Measurements from ENCODE around the gene TSPOAP1.

Gene TSPOAP1

DNA sequence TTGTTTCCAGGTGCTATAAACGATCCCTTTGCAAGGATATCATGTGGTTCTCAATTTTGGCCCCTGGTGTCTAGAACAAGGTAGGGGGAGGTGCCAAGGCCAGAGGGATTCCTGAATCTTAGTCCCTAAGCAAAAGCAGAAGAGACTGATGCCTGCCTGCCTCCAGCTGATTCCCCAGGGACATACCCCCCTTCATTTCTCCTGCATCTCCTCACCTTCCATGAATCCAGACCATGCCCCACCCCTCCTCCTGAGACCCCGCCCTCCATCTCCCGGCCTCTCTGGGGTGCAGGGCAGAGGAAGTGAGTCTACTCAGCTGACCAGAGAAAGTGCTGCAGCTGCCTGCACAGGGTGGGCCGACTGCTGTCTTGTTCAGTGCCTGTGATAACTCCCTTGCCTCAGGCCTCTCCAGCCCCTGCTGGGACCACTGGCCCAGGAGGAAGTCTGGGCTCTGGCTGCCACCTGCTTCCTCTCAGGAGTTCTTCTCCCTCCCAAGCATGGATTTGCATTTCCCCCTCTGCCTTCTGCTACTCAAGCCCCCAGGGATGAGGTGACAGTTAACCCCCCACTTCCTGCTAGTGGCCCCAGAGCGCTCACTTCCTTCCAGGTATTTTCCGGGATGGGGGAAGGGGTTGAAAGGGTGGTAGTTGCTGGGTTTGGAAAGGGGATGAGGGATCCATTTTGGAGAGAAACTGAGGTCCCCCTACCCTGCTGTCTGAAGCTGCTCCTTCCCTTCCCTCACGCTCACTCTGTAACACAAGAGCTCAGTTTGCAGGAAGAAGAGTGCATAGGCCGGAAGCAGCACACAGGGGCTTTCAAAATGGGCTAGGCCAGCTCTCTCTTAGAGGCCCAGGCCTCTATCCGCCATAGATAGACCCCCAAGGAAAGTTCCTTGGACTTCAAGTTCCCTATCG is 10.5 kb upstream of the TSPOAP1 start:
- H3K4me3 ChIP-seq (ENCODE audit: low read length), result peak overlapping the region; percentile 73
- no peak for TF ChIP-seq ZNF274 (IDR thresholded peaks at IDR 0.05; ENCODE audit: low read depth, low read length)

- H3K4me3 ChIP-seq (ENCODE audit: low read length), result peak overlapping the region; percentile 73; the same call in 1 of the 2 replicates
- TF ChIP-seq ZNF274 (IDR thresholded peaks at IDR 0.05; ENCODE audit: low read depth, low read length), result no peak
Observed at GRCh38 chr17:58338454-58338840, 9.9 kb upstream of the TSPOAP1 start.

DNA sequence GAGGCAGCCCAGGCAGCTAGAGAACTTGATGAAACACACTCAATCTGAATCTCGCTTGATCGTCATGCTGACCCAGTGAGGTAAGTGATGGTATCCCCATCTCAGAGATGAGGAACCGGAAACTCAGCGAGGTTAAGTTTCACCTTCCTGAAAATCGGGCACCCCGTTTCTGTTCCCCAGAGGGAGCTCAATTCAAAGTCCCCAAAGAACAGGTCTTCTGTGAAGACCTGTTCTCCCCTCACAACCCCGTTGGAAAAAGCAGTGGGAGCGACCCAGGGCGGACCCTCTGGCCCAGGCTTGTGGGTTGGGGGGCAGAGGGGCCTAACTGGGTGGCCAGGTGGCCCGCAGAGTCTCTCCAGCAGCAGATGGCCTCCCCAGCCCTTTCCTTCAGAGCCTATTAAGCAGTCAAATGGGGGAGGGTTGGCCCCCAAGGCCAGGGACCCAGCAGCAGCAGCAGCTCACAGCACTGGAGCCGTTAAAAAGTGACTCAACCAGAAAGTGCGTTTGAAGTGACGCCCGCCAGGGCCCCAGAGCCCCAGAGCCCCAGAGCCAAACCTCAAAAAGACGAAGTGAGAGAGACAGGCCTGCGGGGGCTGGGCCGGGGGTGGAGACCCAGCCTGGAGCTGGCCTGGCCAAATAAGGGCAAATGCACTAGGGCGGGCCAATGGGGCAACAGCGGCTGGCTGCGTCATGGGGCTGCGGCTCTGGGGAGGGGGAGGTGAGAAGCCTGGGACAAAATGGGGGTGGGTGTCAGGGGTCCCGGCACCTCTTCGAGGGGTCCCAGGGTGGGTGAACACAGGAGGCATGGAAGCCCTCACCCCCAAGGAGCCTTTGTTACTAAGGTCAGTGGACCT is 9.2 kb upstream of the TSPOAP1 start:
- H3K4me3 ChIP-seq (ENCODE audit: low read length), result peak overlapping the region; percentile 73; the same call in 1 of the 2 replicates
- TF ChIP-seq ZNF274 (IDR thresholded peaks at IDR 0.05; ENCODE audit: low read depth, low read length), result no peak

DNA sequence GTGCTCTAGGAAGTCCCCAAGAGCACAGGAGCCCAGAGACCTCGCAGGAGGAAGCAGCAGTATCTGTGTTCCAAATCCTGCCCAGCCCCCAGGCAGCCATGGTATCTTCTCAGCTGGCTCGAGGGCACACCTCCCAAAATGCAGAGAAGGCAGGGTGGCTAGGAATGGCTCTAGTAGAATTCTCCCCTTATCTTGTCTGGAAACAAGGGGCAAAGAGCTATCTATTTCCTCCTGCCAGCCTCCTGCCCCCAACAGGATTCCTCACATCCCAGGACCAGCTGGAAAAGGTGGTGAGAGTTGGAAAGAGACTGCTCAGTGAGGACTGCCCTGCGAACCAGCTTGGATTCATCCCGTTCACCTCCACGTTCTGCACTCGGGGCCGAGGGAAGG is 8.6 kb upstream of the TSPOAP1 start:
- TF ChIP-seq ZNF274 (IDR thresholded peaks at IDR 0.05; ENCODE audit: low read depth, low read length), result no peak

DNA sequence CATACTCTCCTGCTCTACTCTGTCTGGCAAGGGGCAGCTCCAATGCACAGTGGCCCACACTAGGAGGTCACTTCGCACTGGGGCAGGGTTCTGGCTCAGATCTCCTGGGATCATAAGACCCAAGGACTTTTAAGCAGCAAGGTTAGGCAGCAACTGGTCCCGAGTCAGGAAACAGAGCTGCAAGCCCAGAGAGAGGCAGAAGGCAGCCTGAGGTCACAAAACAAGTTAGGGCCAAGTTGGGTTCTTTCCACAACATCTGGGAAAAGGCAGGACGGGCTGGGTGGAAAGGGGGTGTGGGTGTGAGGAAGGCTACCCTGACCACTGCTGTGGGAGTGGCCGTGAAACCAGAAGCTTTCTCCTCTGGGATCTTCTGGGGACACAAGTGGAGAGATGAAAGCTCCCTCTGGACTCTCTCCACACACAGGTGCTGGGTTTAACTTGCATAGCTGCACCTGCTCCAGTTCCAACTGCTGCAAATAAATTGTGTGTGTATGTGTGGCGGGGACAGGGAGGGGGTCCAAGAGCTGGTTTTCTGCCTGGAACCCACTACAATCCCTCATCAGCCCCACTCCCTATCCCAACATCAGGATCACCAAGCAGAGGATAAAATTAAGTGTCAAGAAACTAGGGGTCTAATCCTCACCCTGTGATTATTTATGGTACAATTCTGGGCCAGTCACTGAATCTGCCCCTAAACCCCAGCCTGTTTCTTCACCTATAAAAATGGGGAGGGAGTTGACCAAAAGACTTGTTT is 8.0 kb upstream of the TSPOAP1 start:
- peak overlapping the region; percentile 56; the same call in 1 of the 2 replicates for H3K4me3 ChIP-seq (ENCODE audit: low read length)
- no peak for TF ChIP-seq ZNF274 (IDR thresholded peaks at IDR 0.05; ENCODE audit: low read depth, low read length)

More for the DNA sequence above, 8.6 kb upstream of the TSPOAP1 start:
- H3K4me3 ChIP-seq (ENCODE audit: low read length), result peak overlapping the region; percentile 56; the same call in 1 of the 2 replicates

- peak overlapping the region; percentile 80; the same call in 1 of the 2 replicates for H3K4me3 ChIP-seq (ENCODE audit: low read length)
- TF ChIP-seq ZNF274 (IDR thresholded peaks at IDR 0.05; ENCODE audit: low read depth, low read length), result no peak
Observed at GRCh38 chr17:58335779-58336455, 7.3 kb upstream of the TSPOAP1 start.

GRCh38 chr17:58335061-58335731 is 6.6 kb upstream of the TSPOAP1 start:
- no peak for TF ChIP-seq ZNF274 (IDR thresholded peaks at IDR 0.05; ENCODE audit: low read depth, low read length)
- peak overlapping the region; percentile 80; the same call in 1 of the 2 replicates for H3K4me3 ChIP-seq (ENCODE audit: low read length)

DNA sequence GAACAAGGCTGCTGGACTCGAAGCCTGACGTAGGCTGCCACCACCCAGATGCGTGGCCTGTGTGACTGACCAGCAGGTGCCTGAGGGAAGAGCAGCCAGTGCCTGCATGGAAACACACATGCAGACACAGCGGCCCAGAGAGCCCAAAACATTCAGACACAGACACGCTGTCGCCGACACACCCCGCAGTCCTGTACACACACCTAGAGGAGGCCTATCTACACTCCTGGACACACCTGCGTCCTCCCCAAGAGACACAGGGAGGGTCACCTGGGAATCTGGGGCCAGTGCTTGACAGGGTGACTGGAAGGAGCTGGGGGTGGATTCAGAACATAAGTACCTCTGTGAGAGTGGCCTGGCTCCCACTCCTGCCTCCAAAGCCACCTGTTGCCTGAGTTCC is 6.1 kb upstream of the TSPOAP1 start:
- peak overlapping the region; percentile 80; the same call in 1 of the 2 replicates for H3K4me3 ChIP-seq (ENCODE audit: low read length)
- TF ChIP-seq ZNF274 (IDR thresholded peaks at IDR 0.05; ENCODE audit: low read depth, low read length), result no peak

- peak overlapping the region; percentile 80; the same call in 1 of the 2 replicates for H3K4me3 ChIP-seq (ENCODE audit: low read length)
- TF ChIP-seq ZNF274 (IDR thresholded peaks at IDR 0.05; ENCODE audit: low read depth, low read length), result no peak
Observed at GRCh38 chr17:58334256-58334655, 5.7 kb upstream of the TSPOAP1 start.

GRCh38 chr17:58333736-58334207 is 5.2 kb upstream of the TSPOAP1 start:
- peak overlapping the region; percentile 80; the same call in 1 of the 2 replicates for H3K4me3 ChIP-seq (ENCODE audit: low read length)
- no peak for TF ChIP-seq ZNF274 (IDR thresholded peaks at IDR 0.05; ENCODE audit: low read depth, low read length)

GRCh38 chr17:58332778-58333735 is 4.5 kb upstream of the TSPOAP1 start:
- peak overlapping the region; percentile 80 for H3K4me3 ChIP-seq (ENCODE audit: low read length)
- TF ChIP-seq ZNF274 (IDR thresholded peaks at IDR 0.05; ENCODE audit: low read depth, low read length), result no peak
